Measurements from ENCODE around the gene SIGLEC7.

- no peak for TF ChIP-seq CTCF (IDR thresholded peaks at IDR 0.05)
- TF ChIP-seq POLR2A (IDR thresholded peaks at IDR 0.05) = no peak
Observed at GRCh38 chr19:51135004-51135403, 7.1 kb upstream of the SIGLEC7 start.

Data from heart left ventricle (tissue), 13 donors.